C4-2B (cell line): Measurements from ENCODE around the gene KCNH3.

ENCODE experiments used
- CTCF ChIP-seq: fragments of 450-650 bp; conservative IDR thresholded peaks from 2 replicates; pipeline ENCODE4 v1.5.1; 2017; ENCODE audit warnings: mild to moderate bottlenecking
- ZFX ChIP-seq: fragments of 450-650 bp; IDR thresholded peaks from 2 replicates; pipeline ENCODE4 v1.6.1; 2017

- no peak for TF ChIP-seq CTCF
- no peak for TF ChIP-seq ZFX
Observed at GRCh38 chr12:49519574-49519936, 19.3 kb upstream of the KCNH3 start.
